ENCODE data around the gene ADRB1.

Gene ADRB1

DNA sequence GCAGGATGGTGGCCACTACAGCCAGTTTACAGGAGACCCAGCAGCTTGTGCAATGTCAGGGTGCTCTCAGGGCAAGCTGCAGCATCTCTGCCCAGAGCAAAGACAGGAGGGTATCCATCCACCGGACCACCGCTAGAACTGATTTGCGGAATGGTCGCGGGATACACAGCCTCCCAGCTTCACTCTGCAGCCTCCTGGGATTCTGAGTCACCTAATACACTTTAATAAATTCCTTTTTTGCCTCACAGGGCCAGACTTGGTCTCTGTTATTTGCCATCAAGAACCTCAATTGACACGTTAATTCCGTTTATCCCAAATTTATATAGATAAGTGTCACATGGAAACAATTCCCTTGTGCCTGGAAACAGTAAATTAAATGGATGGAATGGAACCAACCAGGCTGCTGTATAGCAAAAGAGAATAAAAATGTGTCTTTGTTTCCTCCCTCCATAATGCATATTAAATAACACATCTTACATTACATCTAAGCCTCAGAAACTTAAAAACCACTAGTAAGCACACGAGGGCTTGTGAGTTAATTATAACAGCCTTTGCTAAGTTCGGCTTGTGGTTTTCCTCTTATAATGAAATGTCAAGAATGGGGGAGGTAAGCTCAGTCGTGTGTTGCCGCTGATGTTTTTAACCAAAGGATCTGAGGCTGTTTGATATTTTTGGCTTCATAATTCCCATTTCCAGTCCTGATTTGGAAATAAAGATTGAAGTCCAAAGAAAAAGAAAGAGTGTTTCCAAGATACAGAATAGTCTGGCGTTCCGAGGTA, 52.1 kb downstream of the ADRB1 start:
- no peak for DNase-seq
